HepG2 (cell line): ENCODE measurements around the gene TMA7B. TPM values are rescaled to one million over a fixed set of nuclear protein-coding genes. Genes with fewer than 3 reads are reported as not detected.

Source experiments
- ATAC-seq: fragments of 200-7000 bp; cut with Tn5 transposase; 3 replicates; pipeline ENCODE4 v1.9.1; 2020; ENCODE audit warnings: mild to moderate bottlenecking, moderate library complexity
- BruUV-seq: library from RNA; stranded (reverse); fragments of 400-500 nt; replicated peaks from 2 replicates; lab custom pipeline; 2021; lab: Mats Ljungman, UMichigan
- CTCF ChIA-PET: fragments of 300-600 bp; formaldehyde crosslinking; extraction: SDS; loops from one replicate; lab custom pipeline; 2021; ENCODE audit warnings: low total read pairs, inconsistent platforms, low intra/inter-chr PET ratio; lab: Yijun Ruan, JAX
- POLR2A ChIA-PET: fragments of 350-600 bp; sonication (Branson Sonifier 250); formaldehyde crosslinking; loops from one replicate; lab custom pipeline; 2020; ENCODE audit warnings: antibody characterized with exemption, inconsistent platforms; lab: Yijun Ruan, JAX
- DNase-seq: peaks from one replicate; pipeline ENCODE4 v3.0.0-alpha.2; 2015; ENCODE audit warnings: low spot score
- FAIRE-seq: peaks from 3 replicates; lab custom pipeline; 2011; peaks lifted over from hg19 to GRCh38; lab: Jason Lieb, UNC
- H2AFZ ChIP-seq: one replicate; pipeline ENCODE4 v1.6.1; 2011; ENCODE audit warnings: low read length, inconsistent platforms
- H3K27ac ChIP-seq: fragments of 300-600 bp; 3 replicates; pipeline ENCODE4 v1.8.0; 2011; ENCODE audit warnings: mixed run types, mild to moderate bottlenecking, mixed read lengths, low read length, inconsistent platforms; ENCODE audit not compliant: insufficient read depth; ENCODE audit errors: extremely low read length
- H3K27me3 ChIP-seq, 2 experiments: fragments of 200-600 bp in 1 of 2; 2 replicates in 1 of 2; 3 replicates in 1 of 2; pipeline versions ENCODE4 v1.6.0 to v1.8.0; 2011; ENCODE audit warnings: low read length in 2 of 2, mild to moderate bottlenecking in 2 of 2, moderate library complexity in 2 of 2, inconsistent platforms in 1 of 2; ENCODE audit not compliant: insufficient read depth in 2 of 2, control insufficient read depth in 1 of 2
- H3K36me3 ChIP-seq, 2 experiments: fragments of 200-600 bp in 1 of 2; replicated peaks in 1 of 2; 2 replicates in 1 of 2; 3 replicates in 1 of 2; pipeline versions ENCODE4 v1.5.1 to v1.8.0; 2011; ENCODE audit warnings: low read length in 2 of 2, inconsistent platforms in 1 of 2; ENCODE audit not compliant: insufficient read depth in 2 of 2, control insufficient read depth in 1 of 2
- H3K4me1 ChIP-seq: 2 replicates; pipeline ENCODE4 v1.5.1; 2012; ENCODE audit warnings: low read length, inconsistent platforms; ENCODE audit not compliant: insufficient read depth
- H3K4me2 ChIP-seq: 2 replicates; pipeline ENCODE4 v1.6.0; 2011; ENCODE audit warnings: low read depth, low read length, inconsistent platforms
- H3K4me3 ChIP-seq, 3 experiments: fragments of 200-600 bp in 1 of 3; sonication (generic), shearing (Covaris generic) in 1 of 3; replicated peaks in 1 of 3; 2 replicates each; pipeline ENCODE4 v1.5.1; 2011 to 2016; ENCODE audit warnings: low read length in 3 of 3, inconsistent platforms in 2 of 3, low read depth in 2 of 3, mild to moderate bottlenecking in 2 of 3, control low read depth in 1 of 3, mixed read lengths in 1 of 3; ENCODE audit not compliant: insufficient read depth in 1 of 3
- H3K79me2 ChIP-seq: one replicate; pipeline ENCODE4 v1.6.1; 2011; ENCODE audit warnings: low read length, inconsistent platforms; ENCODE audit not compliant: insufficient read depth
- H3K9ac ChIP-seq: 2 replicates; pipeline ENCODE4 v1.6.0; 2011; ENCODE audit warnings: mild to moderate bottlenecking, low read depth, low read length, inconsistent platforms; ENCODE audit not compliant: insufficient read depth
- H3K9me3 ChIP-seq: 2 replicates; pipeline ENCODE4 v1.5.1; 2012; ENCODE audit warnings: mild to moderate bottlenecking, low read length
- H4K20me1 ChIP-seq: 2 replicates; pipeline ENCODE4 v1.6.0; 2011; ENCODE audit warnings: inconsistent platforms, mild to moderate bottlenecking, low read length, moderate library complexity; ENCODE audit not compliant: insufficient read depth
- ERF ChIP-seq: IDR thresholded peaks from 2 replicates; pipeline ENCODE4 v1.6.1; 2018; ENCODE audit warnings: missing biosample characterization, missing genetic modification reagents
- FOXJ3 ChIP-seq: sonication (generic); formaldehyde crosslinking; IDR thresholded peaks from 2 replicates; pipeline ENCODE4 v1.4.0; 2020; ENCODE audit warnings: missing genetic modification reagents, mild to moderate bottlenecking, borderline replicate concordance
- GTF3A ChIP-seq: sonication (generic); formaldehyde crosslinking; conservative IDR thresholded peaks from 2 replicates; pipeline ENCODE4 v1.4.0; 2020; ENCODE audit warnings: mild to moderate bottlenecking, missing genetic modification reagents
- JUND ChIP-seq: sonication (generic); formaldehyde crosslinking; IDR thresholded peaks from 2 replicates; pipeline ENCODE4 v1.8.0; 2022; ENCODE audit warnings: mild to moderate bottlenecking, missing genetic modification reagents
- SMC3 ChIP-seq: IDR thresholded peaks from 2 replicates; pipeline ENCODE4 v1.6.1; 2011; ENCODE audit warnings: low read length, improper control_type of control experiment
- ZBTB7A ChIP-seq: sonication (generic); formaldehyde crosslinking; IDR thresholded peaks from 2 replicates; pipeline ENCODE4 v1.8.0; 2022; ENCODE audit warnings: mild to moderate bottlenecking, missing genetic modification reagents
- ZMYM3 ChIP-seq: sonication (generic); formaldehyde crosslinking; IDR thresholded peaks from 2 replicates; pipeline ENCODE4 v1.5.1; 2020; ENCODE audit warnings: mild to moderate bottlenecking, missing genetic modification reagents
- ZSCAN29 ChIP-seq: sonication (generic); formaldehyde crosslinking; conservative IDR thresholded peaks from 2 replicates; pipeline ENCODE4 v1.4.0; 2020; ENCODE audit warnings: mild to moderate bottlenecking, missing genetic modification reagents
- WGBS: methylation state at CpG from one replicate; pipeline ENCODE4 v1.1.6; 2017; ENCODE audit warnings: low lambda C conversion rate; 5-methylcytosine and 5-hydroxymethylcytosine counted together
- in situ Hi-C: cut with HindIII; loops from 2 replicates; pipeline ENCODE4 v1.10.0; 2017; ENCODE audit warnings: low pct_unique_long_range_greater_than_20kb; ENCODE audit not compliant: extremely low pct_ligation_motif_present
- intact Hi-C: fragments of 100-400 bp; cut with micrococcal nuclease; formaldehyde crosslinking; loops from one replicate; pipeline ENCODE4 v1.10.0; 2022; ENCODE audit not compliant: unreplicated experiment
- polyA plus RNA-seq, 8 experiments: library from polyadenylated mRNA; depleted of rRNA in 3 of 8; stranded (reverse) in 7 of 8; unstranded in 1 of 8; fragments of >200 nt; fragmentation: Illumina TruSeq in 4 of 8; extraction: Trizol in 4 of 8; gene quantifications; 2 replicates each; pipeline versions ENCODE4 v1.2.1 to v1.2.3, GENCODE V29; 2011 to 2016; ENCODE audit warnings: low read depth in 4 of 8, missing spikeins in 1 of 8, mixed read lengths in 1 of 8; ENCODE audit not compliant: insufficient read depth in 1 of 8
- total RNA-seq, 5 experiments: library from RNA; depleted of rRNA; stranded (reverse); fragments of >200 nt; fragmentation: Illumina TruSeq; extraction: Trizol; gene quantifications; 2 replicates each; pipeline ENCODE4 v1.2.3, GENCODE V29; 2016; ENCODE audit warnings: low read depth in 1 of 5
- TF ChIP-seq, protein P1 (sequence below): sonication (generic); formaldehyde crosslinking; IDR thresholded peaks from 2 replicates; pipeline ENCODE4 v1.8.0; 2022; ENCODE audit warnings: mild to moderate bottlenecking, missing genetic modification reagents; ENCODE audit not compliant: insufficient replicate concordance
- TF ChIP-seq, protein P2 (sequence below): sonication (generic); formaldehyde crosslinking; IDR thresholded peaks from 2 replicates; pipeline ENCODE4 v1.4.0; 2020; ENCODE audit warnings: missing genetic modification reagents

Gene TMA7B
- total and polyA plus RNA-seq, 2 of the 13 experiments (the other 11 are each of a cell fraction or from before 2014, with no cell fraction given), result not detected

DNA sequence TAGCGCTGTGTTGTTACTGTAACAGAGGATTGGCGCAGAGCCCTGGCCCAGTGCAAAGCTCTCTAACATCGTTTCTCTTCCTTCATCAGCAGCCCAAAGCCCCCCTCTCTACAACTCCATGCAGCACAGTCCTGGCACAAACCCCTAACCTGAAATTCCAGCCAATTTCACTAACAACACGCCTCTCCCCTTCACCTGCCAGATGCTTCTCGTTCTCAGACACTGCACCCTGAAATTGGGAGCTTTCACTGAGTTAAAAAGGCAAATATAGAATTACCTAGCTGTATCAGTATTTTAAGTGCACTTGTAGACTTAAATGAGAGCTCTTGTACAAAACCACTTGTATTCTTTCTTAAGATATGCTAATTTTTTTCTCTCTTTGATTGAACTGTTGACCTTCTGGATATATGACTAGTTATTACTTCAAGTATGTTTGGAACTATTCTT lies 43.0 kb upstream of the TMA7B start:
- ATAC-seq, result no peak
- Histone ChIP-seq H3K9me3 (no peaks in the 10 kb centered on the region), H3K79me2 (no peaks in the 10 kb centered on the region), H3K9ac (no peak overlapping the region), H4K20me1 (no peaks in the 10 kb centered on the region), H3K27me3 (peaks cover 0 to 13% of the 10 kb centered on the region in 2 experiments; a peak in 1 of 5 replicates), H2AFZ (no peak overlapping the region), H3K27ac (no peak overlapping the region), H3K4me3 (no peak overlapping the region), H3K4me1 (no peaks in the 10 kb centered on the region), H3K4me2 (no peak overlapping the region), H3K36me3 (no peaks in the 10 kb centered on the region)
- TF ChIP-seq GTF3A (CRISPR knock-in tag) (no peak), ZMYM3 (no peak), JUND (no peak), FOXJ3 (CRISPR knock-in tag) (no peak), ZSCAN29 (CRISPR knock-in tag) (no peak), ZBTB7A (no peak), ERF (CRISPR knock-in tag) (no peak), SMC3 (no peak)
- TF ChIP-seq, protein P1, sequence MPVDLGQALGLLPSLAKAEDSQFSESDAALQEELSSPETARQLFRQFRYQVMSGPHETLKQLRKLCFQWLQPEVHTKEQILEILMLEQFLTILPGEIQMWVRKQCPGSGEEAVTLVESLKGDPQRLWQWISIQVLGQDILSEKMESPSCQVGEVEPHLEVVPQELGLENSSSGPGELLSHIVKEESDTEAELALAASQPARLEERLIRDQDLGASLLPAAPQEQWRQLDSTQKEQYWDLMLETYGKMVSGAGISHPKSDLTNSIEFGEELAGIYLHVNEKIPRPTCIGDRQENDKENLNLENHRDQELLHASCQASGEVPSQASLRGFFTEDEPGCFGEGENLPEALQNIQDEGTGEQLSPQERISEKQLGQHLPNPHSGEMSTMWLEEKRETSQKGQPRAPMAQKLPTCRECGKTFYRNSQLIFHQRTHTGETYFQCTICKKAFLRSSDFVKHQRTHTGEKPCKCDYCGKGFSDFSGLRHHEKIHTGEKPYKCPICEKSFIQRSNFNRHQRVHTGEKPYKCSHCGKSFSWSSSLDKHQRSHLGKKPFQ (CRISPR knock-in tag), result no peak
- TF ChIP-seq, protein P2, sequence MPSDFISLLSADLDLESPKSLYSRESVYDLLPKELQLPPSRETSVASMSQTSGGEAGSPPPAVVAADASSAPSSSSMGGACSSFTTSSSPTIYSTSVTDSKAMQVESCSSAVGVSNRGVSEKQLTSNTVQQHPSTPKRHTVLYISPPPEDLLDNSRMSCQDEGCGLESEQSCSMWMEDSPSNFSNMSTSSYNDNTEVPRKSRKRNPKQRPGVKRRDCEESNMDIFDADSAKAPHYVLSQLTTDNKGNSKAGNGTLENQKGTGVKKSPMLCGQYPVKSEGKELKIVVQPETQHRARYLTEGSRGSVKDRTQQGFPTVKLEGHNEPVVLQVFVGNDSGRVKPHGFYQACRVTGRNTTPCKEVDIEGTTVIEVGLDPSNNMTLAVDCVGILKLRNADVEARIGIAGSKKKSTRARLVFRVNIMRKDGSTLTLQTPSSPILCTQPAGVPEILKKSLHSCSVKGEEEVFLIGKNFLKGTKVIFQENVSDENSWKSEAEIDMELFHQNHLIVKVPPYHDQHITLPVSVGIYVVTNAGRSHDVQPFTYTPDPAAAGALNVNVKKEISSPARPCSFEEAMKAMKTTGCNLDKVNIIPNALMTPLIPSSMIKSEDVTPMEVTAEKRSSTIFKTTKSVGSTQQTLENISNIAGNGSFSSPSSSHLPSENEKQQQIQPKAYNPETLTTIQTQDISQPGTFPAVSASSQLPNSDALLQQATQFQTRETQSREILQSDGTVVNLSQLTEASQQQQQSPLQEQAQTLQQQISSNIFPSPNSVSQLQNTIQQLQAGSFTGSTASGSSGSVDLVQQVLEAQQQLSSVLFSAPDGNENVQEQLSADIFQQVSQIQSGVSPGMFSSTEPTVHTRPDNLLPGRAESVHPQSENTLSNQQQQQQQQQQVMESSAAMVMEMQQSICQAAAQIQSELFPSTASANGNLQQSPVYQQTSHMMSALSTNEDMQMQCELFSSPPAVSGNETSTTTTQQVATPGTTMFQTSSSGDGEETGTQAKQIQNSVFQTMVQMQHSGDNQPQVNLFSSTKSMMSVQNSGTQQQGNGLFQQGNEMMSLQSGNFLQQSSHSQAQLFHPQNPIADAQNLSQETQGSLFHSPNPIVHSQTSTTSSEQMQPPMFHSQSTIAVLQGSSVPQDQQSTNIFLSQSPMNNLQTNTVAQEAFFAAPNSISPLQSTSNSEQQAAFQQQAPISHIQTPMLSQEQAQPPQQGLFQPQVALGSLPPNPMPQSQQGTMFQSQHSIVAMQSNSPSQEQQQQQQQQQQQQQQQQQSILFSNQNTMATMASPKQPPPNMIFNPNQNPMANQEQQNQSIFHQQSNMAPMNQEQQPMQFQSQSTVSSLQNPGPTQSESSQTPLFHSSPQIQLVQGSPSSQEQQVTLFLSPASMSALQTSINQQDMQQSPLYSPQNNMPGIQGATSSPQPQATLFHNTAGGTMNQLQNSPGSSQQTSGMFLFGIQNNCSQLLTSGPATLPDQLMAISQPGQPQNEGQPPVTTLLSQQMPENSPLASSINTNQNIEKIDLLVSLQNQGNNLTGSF (CRISPR knock-in tag), result no peak
- FAIRE-seq, result no peak
- POLR2A ChIA-PET, result no interaction called here
- WGBS, result 9% methylated on average over 5 of the region's 5 CpGs
- in situ Hi-C loops, result no loop called here
- intact Hi-C loops, result no loop called here
- no TSS peak for BruUV-seq
- CTCF ChIA-PET, result no interaction called here
- no peak for DNase-seq
